Measurements from ENCODE around the gene KPNA5. TPM values are rescaled to one million over a fixed set of nuclear protein-coding genes. Genes with fewer than 3 reads are reported as not detected.

The KPNA5 gene
- total and polyA plus RNA-seq, 10 donors, result 3.0 to 29.6 (median 17.2) TPM

- no peak for DNase-seq
- no peak overlapping the region for H3K4me3 ChIP-seq
- no peaks in the 10 kb centered on the region for H3K27me3 ChIP-seq (replicated peaks in 1 of 7)
- intact Hi-C loops (cut with DNase I; ENCODE audit: low total_unique reads), result loop anchor here (5.0 kb wide), 1 partner anchor 111 kb away; no protein-coding TSS in a partner anchor
- no peak overlapping the region for H3K27ac ChIP-seq
- H3K36me3 ChIP-seq, result peaks cover 0 to 73% (median 32%) of the 10 kb centered on the region in 6 donors
- 26 to 41% (median 38%) methylated on average over 5 of the region's 5 CpGs for WGBS, 5 donors
- peaks cover 0 to 4% (median 0%) of the 10 kb centered on the region in 6 donors for H3K4me1 ChIP-seq
- TF ChIP-seq POLR2AphosphoS5 (IDR thresholded peaks at IDR 0.05) (no peak), POLR2A (IDR thresholded peaks at IDR 0.05) (no peak), CTCF (IDR thresholded peaks at IDR 0.05 in 8 of 11, conservative IDR thresholded peaks at IDR 0.05 in 3 of 11) (no peak)
- H3K9me3 ChIP-seq, result peaks cover 0 to 4% (median 0%) of the 10 kb centered on the region in 8 donors
These were observed 32.9 kb upstream of the KPNA5 start for GRCh38 chr6:116648156-116648555.

GRCh38 chr6:116649129-116649528 lies 31.9 kb upstream of the KPNA5 start:
- TF ChIP-seq CTCF (IDR thresholded peaks at IDR 0.05 in 8 of 11, conservative IDR thresholded peaks at IDR 0.05 in 3 of 11), result no peak
- no peak for TF ChIP-seq POLR2AphosphoS5 (IDR thresholded peaks at IDR 0.05)
- no peak for TF ChIP-seq POLR2A (IDR thresholded peaks at IDR 0.05)
- 75 to 86% (median 81%) methylated on average over 3 of the region's 3 CpGs for WGBS, 5 donors

GRCh38 chr6:116651916-116652315 lies 29.1 kb upstream of the KPNA5 start:
- Histone ChIP-seq H3K27me3 (replicated peaks in 1 of 7) (no peaks in the 10 kb centered on the region), H3K27ac (no peak overlapping the region), H3K4me3 (no peak overlapping the region), H3K4me1 (no peaks in the 10 kb centered on the region), H3K9me3 (no peaks in the 10 kb centered on the region), H3K36me3 (peaks cover 0 to 85% (median 28%) of the 10 kb centered on the region in 6 donors)
- TF ChIP-seq CTCF (IDR thresholded peaks at IDR 0.05 in 8 of 11, conservative IDR thresholded peaks at IDR 0.05 in 3 of 11), result no peak
- no peak for TF ChIP-seq POLR2A (IDR thresholded peaks at IDR 0.05)
- TF ChIP-seq POLR2AphosphoS5 (IDR thresholded peaks at IDR 0.05), result no peak
- WGBS, 5 donors, result 43 to 78% (median 65%) methylated on average over 4 of the region's 4 CpGs
- no peak for DNase-seq
- intact Hi-C loops (cut with DNase I; ENCODE audit: low total_unique reads), result no loop called here

More at GRCh38 chr6:116649129-116649528, 31.9 kb upstream of the KPNA5 start:
- H3K4me1 ChIP-seq, result peaks cover 0 to 4% (median 0%) of the 10 kb centered on the region in 6 donors
- intact Hi-C loops (cut with DNase I; ENCODE audit: low total_unique reads), result loop anchor here (5.0 kb wide), 1 partner anchor 112 kb away; no protein-coding TSS in a partner anchor
- no peaks in the 10 kb centered on the region for H3K9me3 ChIP-seq
- no peak overlapping the region for H3K27ac ChIP-seq
- no peak for DNase-seq
- no peak overlapping the region for H3K4me3 ChIP-seq
- no peaks in the 10 kb centered on the region for H3K27me3 ChIP-seq (replicated peaks in 1 of 7)
- peaks cover 0 to 80% (median 32%) of the 10 kb centered on the region in 6 donors for H3K36me3 ChIP-seq

- H3K27me3 ChIP-seq (replicated peaks in 1 of 7), result no peaks in the 10 kb centered on the region
- DNase-seq, result no peak
- H3K27ac ChIP-seq, result no peak overlapping the region
- no peaks in the 10 kb centered on the region for H3K9me3 ChIP-seq
- no peak overlapping the region for H3K4me3 ChIP-seq
- intact Hi-C loops (cut with DNase I; ENCODE audit: low total_unique reads), result no loop called here
- TF ChIP-seq POLR2A (IDR thresholded peaks at IDR 0.05), result no peak
- no peak for TF ChIP-seq POLR2AphosphoS5 (IDR thresholded peaks at IDR 0.05)
- TF ChIP-seq CTCF (IDR thresholded peaks at IDR 0.05 in 8 of 11, conservative IDR thresholded peaks at IDR 0.05 in 3 of 11), result no peak
- H3K4me1 ChIP-seq, result peaks cover 13 to 54% (median 36%) of the 10 kb centered on the region in 6 donors
- peaks cover 0 to 60% (median 20%) of the 10 kb centered on the region in 6 donors for H3K36me3 ChIP-seq
These were observed 19.4 kb upstream of the KPNA5 start for GRCh38 chr6:116661594-116661993.
